Suprapubic skin (tissue), 4 donors: ENCODE data around the gene ENTPD2. TPM values are rescaled to one million over a fixed set of nuclear protein-coding genes. Genes with fewer than 3 reads are reported as not detected.

Experiments
- DNase-seq, 2 donors: peaks; one replicate each; pipeline ENCODE4 v3.0.0-alpha.2; 2019; ENCODE audit warnings: low spot score in 2 of 2
- H3K27ac ChIP-seq: fragments of 200-600 bp; sonication (generic); one replicate; pipeline ENCODE4 v1.5.1; 2019
- H3K27me3 ChIP-seq: fragments of 200-600 bp; sonication (generic); one replicate; pipeline ENCODE4 v1.5.1; 2019
- H3K36me3 ChIP-seq: fragments of 200-600 bp; sonication (generic); one replicate; pipeline ENCODE4 v1.5.1; 2019
- H3K4me1 ChIP-seq: fragments of 200-600 bp; sonication (generic); one replicate; pipeline ENCODE4 v1.5.1; 2019
- H3K4me3 ChIP-seq: fragments of 200-600 bp; sonication (generic); one replicate; pipeline ENCODE4 v1.5.1; 2019; ENCODE audit warnings: mild to moderate bottlenecking
- H3K9me3 ChIP-seq: fragments of 200-600 bp; sonication (generic); one replicate; pipeline ENCODE4 v1.5.1; 2019
- EP300 ChIP-seq: sonication (generic); formaldehyde crosslinking; IDR thresholded peaks from one replicate; pipeline ENCODE4 v1.6.1; 2017; ENCODE audit warnings: antibody characterized with exemption
- POLR2A ChIP-seq, 2 donors: fragments of 450-650 bp; IDR thresholded peaks; one replicate each; pipeline ENCODE4 v1.6.1; 2017; ENCODE audit warnings: antibody characterized with exemption in 2 of 2, mild to moderate bottlenecking in 2 of 2, moderate library complexity in 2 of 2
- POLR2AphosphoS5 ChIP-seq, 3 donors: sonication (generic); formaldehyde crosslinking; IDR thresholded peaks; one replicate each; pipeline ENCODE4 v1.6.1; 2017; ENCODE audit warnings: antibody characterized with exemption in 3 of 3
- WGBS: methylation state at CpG from one replicate; pipeline ENCODE4 v1.1.5; 2018; 5-methylcytosine and 5-hydroxymethylcytosine counted together
- total RNA-seq, 4 donors: library from RNA; depleted of rRNA; stranded (reverse); fragments of >200 nt; gene quantifications; one replicate each; pipeline ENCODE4 v1.1.0, GENCODE V29; 2016
- TF ChIP-seq, protein P1 (sequence below), 2 donors: fragments of 200-600 bp in 1 of 2; fragments of 450-650 bp in 1 of 2; sonication (generic) in 1 of 2; IDR thresholded peaks; one replicate each; pipeline ENCODE4 v1.5.1; 2016 to 2019; ENCODE audit warnings: antibody characterized with exemption in 2 of 2, mild to moderate bottlenecking in 1 of 2, moderate library complexity in 1 of 2

Gene ENTPD2
- total RNA-seq, 4 donors from 2014 or later, result 13.3 to 20.8 (median 16.7) TPM

- H3K36me3 ChIP-seq, result peaks cover 7% of the 10 kb centered on the region
- H3K27me3 ChIP-seq, result peaks cover 4% of the 10 kb centered on the region
- no peak overlapping the region for H3K4me3 ChIP-seq
- TF ChIP-seq, protein P1, sequence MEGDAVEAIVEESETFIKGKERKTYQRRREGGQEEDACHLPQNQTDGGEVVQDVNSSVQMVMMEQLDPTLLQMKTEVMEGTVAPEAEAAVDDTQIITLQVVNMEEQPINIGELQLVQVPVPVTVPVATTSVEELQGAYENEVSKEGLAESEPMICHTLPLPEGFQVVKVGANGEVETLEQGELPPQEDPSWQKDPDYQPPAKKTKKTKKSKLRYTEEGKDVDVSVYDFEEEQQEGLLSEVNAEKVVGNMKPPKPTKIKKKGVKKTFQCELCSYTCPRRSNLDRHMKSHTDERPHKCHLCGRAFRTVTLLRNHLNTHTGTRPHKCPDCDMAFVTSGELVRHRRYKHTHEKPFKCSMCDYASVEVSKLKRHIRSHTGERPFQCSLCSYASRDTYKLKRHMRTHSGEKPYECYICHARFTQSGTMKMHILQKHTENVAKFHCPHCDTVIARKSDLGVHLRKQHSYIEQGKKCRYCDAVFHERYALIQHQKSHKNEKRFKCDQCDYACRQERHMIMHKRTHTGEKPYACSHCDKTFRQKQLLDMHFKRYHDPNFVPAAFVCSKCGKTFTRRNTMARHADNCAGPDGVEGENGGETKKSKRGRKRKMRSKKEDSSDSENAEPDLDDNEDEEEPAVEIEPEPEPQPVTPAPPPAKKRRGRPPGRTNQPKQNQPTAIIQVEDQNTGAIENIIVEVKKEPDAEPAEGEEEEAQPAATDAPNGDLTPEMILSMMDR (IDR thresholded peaks at IDR 0.05), result no peak
- TF ChIP-seq POLR2AphosphoS5 (IDR thresholded peaks at IDR 0.05), result no peak
- no peak for TF ChIP-seq POLR2A (IDR thresholded peaks at IDR 0.05)
- no peak for TF ChIP-seq EP300
- no peaks in the 10 kb centered on the region for H3K9me3 ChIP-seq
- no peak for DNase-seq
- H3K27ac ChIP-seq, result peak overlapping the region; percentile 73
- peaks cover 45% of the 10 kb centered on the region for H3K4me1 ChIP-seq
- 78% methylated on average over 12 of the region's 12 CpGs for WGBS
Observed at GRCh38 chr9:137074657-137075274, 20.9 kb upstream of the ENTPD2 start.

GRCh38 chr9:137073992-137074399 lies 20.1 kb upstream of the ENTPD2 start:
- 82% methylated on average over 6 of the region's 8 CpGs for WGBS
- peak overlapping the region; percentile 73 for H3K27ac ChIP-seq
- no peaks in the 10 kb centered on the region for H3K9me3 ChIP-seq
- H3K4me3 ChIP-seq, result no peak overlapping the region
- DNase-seq, result no peak
- H3K36me3 ChIP-seq, result no peaks in the 10 kb centered on the region
- peaks cover 43% of the 10 kb centered on the region for H3K4me1 ChIP-seq
- peaks cover 12% of the 10 kb centered on the region for H3K27me3 ChIP-seq
- TF ChIP-seq POLR2AphosphoS5 (IDR thresholded peaks at IDR 0.05) (no peak), EP300 (no peak), POLR2A (IDR thresholded peaks at IDR 0.05) (no peak)
- TF ChIP-seq, protein P1 (IDR thresholded peaks at IDR 0.05), result no peak

DNA sequence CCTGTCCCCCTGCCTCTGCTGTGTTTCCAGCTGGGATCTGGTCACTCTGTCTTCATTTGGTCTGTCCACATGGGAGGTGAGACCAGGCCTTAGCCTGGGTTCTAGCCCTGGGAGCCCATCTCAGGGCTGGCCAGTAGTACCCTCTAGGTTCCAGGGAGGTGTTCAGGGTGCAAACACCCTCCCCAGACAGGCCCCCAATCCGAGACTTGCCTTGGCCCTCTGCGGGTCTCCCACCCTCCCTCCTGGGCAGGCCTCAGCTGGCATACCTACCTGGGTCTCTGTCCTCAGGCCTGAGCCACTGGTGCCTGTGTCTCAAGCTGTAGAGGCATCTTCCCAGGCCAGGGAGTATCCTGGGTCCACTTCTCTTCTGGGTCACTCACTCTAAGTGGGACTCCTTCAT lies 17.4 kb upstream of the ENTPD2 start:
- Histone ChIP-seq H3K27ac (peak overlapping the region; percentile 66), H3K4me1 (peaks cover 35% of the 10 kb centered on the region), H3K9me3 (no peaks in the 10 kb centered on the region), H3K27me3 (peaks cover 18% of the 10 kb centered on the region), H3K36me3 (no peaks in the 10 kb centered on the region), H3K4me3 (peak overlapping the region; percentile 56)
- DNase-seq, result no peak
- 67% methylated on average over 1 of the region's 2 CpGs for WGBS
- TF ChIP-seq EP300 (no peak), POLR2AphosphoS5 (IDR thresholded peaks at IDR 0.05) (no peak)
- TF ChIP-seq, protein P1 (IDR thresholded peaks at IDR 0.05), result no peak

DNA sequence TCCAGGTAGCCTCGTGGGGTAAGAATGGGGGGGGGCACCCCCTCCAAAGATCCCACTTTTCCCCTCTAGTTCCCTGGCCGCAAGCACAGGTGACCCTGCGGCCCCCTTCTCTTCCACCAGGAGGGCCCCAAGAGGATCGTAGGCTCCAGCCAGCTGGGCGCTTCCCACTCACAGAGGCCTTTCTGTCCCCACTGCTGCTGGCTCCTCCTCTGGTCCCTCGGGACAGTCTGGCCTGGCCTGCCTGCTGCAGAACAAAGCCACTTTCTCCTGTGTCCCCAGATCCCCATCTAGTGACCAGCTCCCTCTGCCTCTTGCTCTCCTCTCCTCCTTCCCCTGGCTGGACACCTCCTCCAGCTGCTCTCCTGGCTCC lies 17.0 kb upstream of the ENTPD2 start:
- no peaks in the 10 kb centered on the region for H3K9me3 ChIP-seq
- H3K4me1 ChIP-seq, result peaks cover 35% of the 10 kb centered on the region
- 24% methylated on average over 6 of the region's 6 CpGs for WGBS
- TF ChIP-seq POLR2A (IDR thresholded peaks at IDR 0.05) (no peak), POLR2AphosphoS5 (IDR thresholded peaks at IDR 0.05) (no peak), EP300 (no peak)
- TF ChIP-seq, protein P1 (IDR thresholded peaks at IDR 0.05), result no peak
- H3K27ac ChIP-seq, result peak overlapping the region; percentile 66
- peak overlapping the region; percentile 56 for H3K4me3 ChIP-seq
- DNase-seq, result peak in 1 of 2 donors; percentile 75
- H3K27me3 ChIP-seq, result peaks cover 18% of the 10 kb centered on the region
- H3K36me3 ChIP-seq, result no peaks in the 10 kb centered on the region

- TF ChIP-seq POLR2A (IDR thresholded peaks at IDR 0.05), result no peak
- no peak for TF ChIP-seq EP300
- no peaks in the 10 kb centered on the region for H3K9me3 ChIP-seq
- H3K4me1 ChIP-seq, result peaks cover 35% of the 10 kb centered on the region
- under 1% methylated on average over 42 of the region's 74 CpGs for WGBS
- DNase-seq, result peak; percentile 90 to 95
- H3K36me3 ChIP-seq, result no peaks in the 10 kb centered on the region
- peak within 1 kb of the TSS; percentile 56 for H3K4me3 ChIP-seq
- H3K27me3 ChIP-seq, result peaks cover 18% of the 10 kb centered on the region
- peak within 1 kb of the TSS; percentile 66 for H3K27ac ChIP-seq
Observed at GRCh38 chr9:137070201-137070905, 16.5 kb upstream of the ENTPD2 start, which contains the start of gene SAPCD2. Gene SAPCD2 (minus strand): TSS chr9:137070557. CDS start chr9:137070460, 97 bp downstream.
